SK-N-SH (cell line): ENCODE results near the gene DUSP6.

Experiments
- CHD2 ChIP-seq: fragments of 150-350 bp; IDR thresholded peaks from 2 replicates; pipeline ENCODE4 v1.6.1; 2018; ENCODE audit warnings: low read length; ENCODE audit not compliant: partially characterized antibody
- EZH2phosphoT487 ChIP-seq: fragments of 200-600 bp; sonication (generic); IDR thresholded peaks from 2 replicates; pipeline ENCODE4 v1.6.1; 2017; ENCODE audit warnings: low read depth, mixed run types, mild to moderate bottlenecking, antibody characterized with exemption, moderate library complexity, borderline replicate concordance
- GABPA ChIP-seq: IDR thresholded peaks from 2 replicates; pipeline ENCODE4 v1.4.0; 2012; ENCODE audit warnings: low read depth, mild to moderate bottlenecking
- NFIC ChIP-seq: IDR thresholded peaks from 2 replicates; pipeline ENCODE4 v1.4.0; 2012; ENCODE audit warnings: borderline replicate concordance
- POLR2AphosphoS5 ChIP-seq: IDR thresholded peaks from 2 replicates; pipeline ENCODE4 v1.6.1; 2012; ENCODE audit warnings: low read depth, low read length
- RAD21 ChIP-seq: IDR thresholded peaks from 2 replicates; pipeline ENCODE4 v1.6.1; 2012; ENCODE audit warnings: mild to moderate bottlenecking, low read length
- SIN3A ChIP-seq: IDR thresholded peaks from 2 replicates; pipeline ENCODE4 v1.6.1; 2012; ENCODE audit warnings: low read depth, mild to moderate bottlenecking, low read length, moderate library complexity, borderline replicate concordance
- SMC3 ChIP-seq: IDR thresholded peaks from 2 replicates; pipeline ENCODE4 v1.6.1; 2012; ENCODE audit warnings: low read depth, low read length, improper control_type of control experiment
- TCF12 ChIP-seq: IDR thresholded peaks from 2 replicates; pipeline ENCODE4 v1.4.0; 2012
- TEAD4 ChIP-seq: IDR thresholded peaks from 2 replicates; pipeline ENCODE4 v1.4.0; 2012; ENCODE audit warnings: mild to moderate bottlenecking, borderline replicate concordance; ENCODE audit not compliant: insufficient read depth
- YY1 ChIP-seq: IDR thresholded peaks from 2 replicates; pipeline ENCODE4 v1.4.0; 2012; ENCODE audit warnings: low read depth, mild to moderate bottlenecking
- TF ChIP-seq, protein P1 (sequence below): fragments of 200-600 bp; sonication (generic); IDR thresholded peaks from 2 replicates; pipeline ENCODE4 v1.6.1; 2017; ENCODE audit warnings: antibody characterized with exemption, mild to moderate bottlenecking, moderate library complexity
- TF ChIP-seq, protein P2 (sequence below): fragments of 150-350 bp; IDR thresholded peaks from 2 replicates; pipeline ENCODE4 v1.6.1; 2017; ENCODE audit warnings: antibody characterized with exemption, low read length, low read depth, borderline replicate concordance

DNA sequence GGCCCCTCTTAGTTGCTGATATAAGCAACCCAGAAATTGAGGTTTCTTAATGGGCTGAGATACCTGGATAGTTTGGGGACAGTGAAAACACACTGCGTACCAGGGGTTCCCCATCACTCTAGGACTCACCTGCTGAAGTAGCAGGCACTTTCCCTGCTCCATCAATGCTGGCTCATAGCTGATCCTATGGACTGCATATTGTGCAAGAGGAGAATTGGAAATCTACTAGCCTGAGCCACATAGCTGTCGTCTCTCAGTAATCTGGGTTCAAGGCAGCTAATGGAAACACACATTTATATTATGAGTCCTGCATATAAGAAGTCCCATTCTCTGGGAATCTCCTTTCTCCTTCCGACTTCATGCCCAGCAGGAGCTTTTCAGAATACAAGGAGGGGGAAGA lies 7.3 kb upstream of the DUSP6 start:
- TF ChIP-seq, protein P1, sequence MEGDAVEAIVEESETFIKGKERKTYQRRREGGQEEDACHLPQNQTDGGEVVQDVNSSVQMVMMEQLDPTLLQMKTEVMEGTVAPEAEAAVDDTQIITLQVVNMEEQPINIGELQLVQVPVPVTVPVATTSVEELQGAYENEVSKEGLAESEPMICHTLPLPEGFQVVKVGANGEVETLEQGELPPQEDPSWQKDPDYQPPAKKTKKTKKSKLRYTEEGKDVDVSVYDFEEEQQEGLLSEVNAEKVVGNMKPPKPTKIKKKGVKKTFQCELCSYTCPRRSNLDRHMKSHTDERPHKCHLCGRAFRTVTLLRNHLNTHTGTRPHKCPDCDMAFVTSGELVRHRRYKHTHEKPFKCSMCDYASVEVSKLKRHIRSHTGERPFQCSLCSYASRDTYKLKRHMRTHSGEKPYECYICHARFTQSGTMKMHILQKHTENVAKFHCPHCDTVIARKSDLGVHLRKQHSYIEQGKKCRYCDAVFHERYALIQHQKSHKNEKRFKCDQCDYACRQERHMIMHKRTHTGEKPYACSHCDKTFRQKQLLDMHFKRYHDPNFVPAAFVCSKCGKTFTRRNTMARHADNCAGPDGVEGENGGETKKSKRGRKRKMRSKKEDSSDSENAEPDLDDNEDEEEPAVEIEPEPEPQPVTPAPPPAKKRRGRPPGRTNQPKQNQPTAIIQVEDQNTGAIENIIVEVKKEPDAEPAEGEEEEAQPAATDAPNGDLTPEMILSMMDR = no peak
- TF ChIP-seq NFIC = no peak
- no peak for TF ChIP-seq SMC3
- no peak for TF ChIP-seq GABPA
- TF ChIP-seq, protein P2, sequence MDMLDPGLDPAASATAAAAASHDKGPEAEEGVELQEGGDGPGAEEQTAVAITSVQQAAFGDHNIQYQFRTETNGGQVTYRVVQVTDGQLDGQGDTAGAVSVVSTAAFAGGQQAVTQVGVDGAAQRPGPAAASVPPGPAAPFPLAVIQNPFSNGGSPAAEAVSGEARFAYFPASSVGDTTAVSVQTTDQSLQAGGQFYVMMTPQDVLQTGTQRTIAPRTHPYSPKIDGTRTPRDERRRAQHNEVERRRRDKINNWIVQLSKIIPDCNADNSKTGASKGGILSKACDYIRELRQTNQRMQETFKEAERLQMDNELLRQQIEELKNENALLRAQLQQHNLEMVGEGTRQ = no peak
- TF ChIP-seq YY1 = no peak
- TF ChIP-seq SIN3A = no peak
- TF ChIP-seq RAD21 = no peak
- TF ChIP-seq TCF12 = no peak
- no peak for TF ChIP-seq POLR2AphosphoS5
- TF ChIP-seq EZH2phosphoT487 = no peak
- TF ChIP-seq CHD2 = no peak
- no peak for TF ChIP-seq TEAD4
